Raji (cell line): ENCODE measurements around the gene MAPK14.

Experiments
- POLR2A ChIP-seq: IDR thresholded peaks from 2 replicates; pipeline ENCODE4 v1.6.1; 2011; ENCODE audit warnings: low read depth, low read length, control low read depth; ENCODE audit not compliant: insufficient read depth

MAPK14 gene

GRCh38 chr6:36129941-36130666 lies 102.5 kb downstream of the MAPK14 start, which contains the start of gene MAPK13:
MAPK13 (plus strand) TSS chr6:36130513; CDS start chr6:36130583, 70 bp downstream.
- no peak for TF ChIP-seq POLR2A

GRCh38 chr6:36130667-36131510 lies 103.3 kb downstream of the MAPK14 start:
- no peak for TF ChIP-seq POLR2A

- TF ChIP-seq POLR2A, result no peak
Measured at GRCh38 chr6:36131511-36132245, 104.1 kb downstream of the MAPK14 start.

GRCh38 chr6:36132246-36132895 lies 104.8 kb downstream of the MAPK14 start:
- TF ChIP-seq POLR2A, result no peak

- no peak for TF ChIP-seq POLR2A
Measured at GRCh38 chr6:36133148-36133547, 105.5 kb downstream of the MAPK14 start.

- no peak for TF ChIP-seq POLR2A
Measured at GRCh38 chr6:36133912-36134311, 106.3 kb downstream of the MAPK14 start.

GRCh38 chr6:36135053-36135731 lies 107.6 kb downstream of the MAPK14 start:
- TF ChIP-seq POLR2A, result no peak

GRCh38 chr6:36136034-36136433 lies 108.4 kb downstream of the MAPK14 start:
- TF ChIP-seq POLR2A, result no peak

- TF ChIP-seq POLR2A, result no peak
Measured at GRCh38 chr6:36136551-36136950, 108.9 kb downstream of the MAPK14 start.

- TF ChIP-seq POLR2A, result no peak
Measured at GRCh38 chr6:36138667-36139066, 111.1 kb downstream of the MAPK14 start.

GRCh38 chr6:36139431-36139830 lies 111.8 kb downstream of the MAPK14 start:
- no peak for TF ChIP-seq POLR2A

- no peak for TF ChIP-seq POLR2A
Measured at GRCh38 chr6:36139991-36140710, 112.5 kb downstream of the MAPK14 start.

- TF ChIP-seq POLR2A, result no peak
Measured at GRCh38 chr6:36141091-36141490, 113.5 kb downstream of the MAPK14 start.

GRCh38 chr6:36141961-36142360 lies 114.4 kb downstream of the MAPK14 start:
- TF ChIP-seq POLR2A, result no peak
